ENCODE measurements around the gene ZNF467. TPM values are rescaled to one million over a fixed set of nuclear protein-coding genes. Genes with fewer than 3 reads are reported as not detected.

Gene ZNF467
- total RNA-seq, 4 donors from 2014 or later: 6.2 to 12.1 (median 9.8) TPM

GRCh38 chr7:149806726-149807125 is 33.3 kb upstream of the ZNF467 start:
- WGBS, 2 donors: 78 to 80% methylated on average over 16 of the region's 16 CpGs
- TF ChIP-seq CTCF (IDR thresholded peaks at IDR 0.05) (no peak), POLR2A (IDR thresholded peaks at IDR 0.05) (no peak)
- intact Hi-C loops (cut with DNase I; ENCODE audit: low total_unique reads): no loop called here
- DNase-seq (ENCODE audit: low spot score in 2 of 2): no peak
- no peak overlapping the region for H3K4me3 ChIP-seq (ENCODE audit: low read depth, poor library complexity, severe bottlenecking)

GRCh38 chr7:149804106-149804505 is 30.7 kb upstream of the ZNF467 start:
- no peak for TF ChIP-seq CTCF (IDR thresholded peaks at IDR 0.05)
- intact Hi-C loops (cut with DNase I; ENCODE audit: low total_unique reads): no loop called here
- 57 to 90% methylated on average over 7 to 9 of the region's 9 CpGs for WGBS, 2 donors
- DNase-seq (ENCODE audit: low spot score in 2 of 2): no peak
- no peak overlapping the region for H3K4me3 ChIP-seq (ENCODE audit: low read depth, poor library complexity, severe bottlenecking)

- 82 to 86% methylated on average over 14 to 17 of the region's 17 CpGs for WGBS, 2 donors
- TF ChIP-seq POLR2A (IDR thresholded peaks at IDR 0.05) (no peak), CTCF (IDR thresholded peaks at IDR 0.05) (no peak)
- no peak for DNase-seq (ENCODE audit: low spot score in 2 of 2)
- H3K4me3 ChIP-seq (ENCODE audit: low read depth, poor library complexity, severe bottlenecking): no peak overlapping the region
- intact Hi-C loops (cut with DNase I; ENCODE audit: low total_unique reads): no loop called here
These were observed 30.2 kb upstream of the ZNF467 start for GRCh38 chr7:149803551-149804074.

- 85 to 95% methylated on average over 7 of the region's 12 CpGs for whole genome bisulfite sequencing, 2 donors
- DNase-seq (ENCODE audit: low spot score in 2 of 2): no peak
- H3K4me3 ChIP-seq (ENCODE audit: low read depth, poor library complexity, severe bottlenecking): no peak overlapping the region
- no peak for TF ChIP-seq POLR2A (IDR thresholded peaks at IDR 0.05)
- TF ChIP-seq CTCF (IDR thresholded peaks at IDR 0.05): no peak
- intact Hi-C loops (cut with DNase I; ENCODE audit: low total_unique reads): no loop called here
These were observed 29.6 kb upstream of the ZNF467 start for GRCh38 chr7:149802966-149803365.

- intact Hi-C loops (cut with DNase I; ENCODE audit: low total_unique reads): no loop called here
- TF ChIP-seq CTCF (IDR thresholded peaks at IDR 0.05) (no peak), POLR2A (IDR thresholded peaks at IDR 0.05) (no peak)
- DNase-seq (ENCODE audit: low spot score in 2 of 2): no peak
- WGBS, 2 donors: 83 to 86% methylated on average over 6 to 10 of the region's 16 CpGs
- H3K4me3 ChIP-seq (ENCODE audit: low read depth, poor library complexity, severe bottlenecking): no peak overlapping the region
These were observed 28.4 kb upstream of the ZNF467 start for GRCh38 chr7:149801816-149802215.

- no peak for DNase-seq (ENCODE audit: low spot score in 2 of 2)
- H3K4me3 ChIP-seq (ENCODE audit: low read depth, poor library complexity, severe bottlenecking): no peak overlapping the region
- intact Hi-C loops (cut with DNase I; ENCODE audit: low total_unique reads): no loop called here
- 97 to 99% methylated on average over 2 of the region's 2 CpGs for WGBS, 2 donors
- TF ChIP-seq POLR2A (IDR thresholded peaks at IDR 0.05) (no peak), CTCF (IDR thresholded peaks at IDR 0.05) (no peak)
These were observed 27.7 kb upstream of the ZNF467 start for GRCh38 chr7:149801002-149801566.
